Esophagus muscularis mucosa (tissue), 4 donors: ENCODE data around the gene NPFF. TPM values are rescaled to one million over a fixed set of nuclear protein-coding genes. Genes with fewer than 3 reads are reported as not detected.

ENCODE experiments used
- DNase-seq: peaks from one replicate; pipeline ENCODE4 v3.0.0-alpha.2; 2017; ENCODE audit errors: extremely low spot score
- H3K27ac ChIP-seq, 4 donors: fragments of 200-600 bp; sonication (generic); replicated peaks in 1 of 4; 1 replicate in 3 of 4; 2 replicates in 1 of 4; pipeline ENCODE4 v1.5.1; 2016 to 2019; ENCODE audit warnings: mild to moderate bottlenecking in 1 of 4
- H3K27me3 ChIP-seq, 4 donors: fragments of 200-600 bp; sonication (generic); one replicate each; pipeline versions ENCODE4 v1.5.1 to v1.6.0; 2016 to 2019
- H3K36me3 ChIP-seq, 4 donors: fragments of 200-600 bp; sonication (generic); one replicate each; pipeline ENCODE4 v1.5.1; 2016 to 2019
- H3K4me1 ChIP-seq, 4 donors: fragments of 200-600 bp; sonication (generic); one replicate each; pipeline ENCODE4 v1.5.1; 2016 to 2019
- H3K4me3 ChIP-seq, 4 donors: fragments of 200-600 bp; sonication (generic); 1 replicate in 2 of 4; 2 replicates in 2 of 4; pipeline ENCODE4 v1.5.1; 2016 to 2019; ENCODE audit warnings: mild to moderate bottlenecking in 4 of 4, moderate library complexity in 1 of 4
- H3K9me3 ChIP-seq, 4 donors: fragments of 200-600 bp; sonication (generic); 1 replicate in 3 of 4; 2 replicates in 1 of 4; pipeline ENCODE4 v1.5.1; 2016 to 2019
- EP300 ChIP-seq: sonication (generic); formaldehyde crosslinking; IDR thresholded peaks from one replicate; pipeline ENCODE4 v1.6.1; 2017; ENCODE audit warnings: antibody characterized with exemption
- POLR2A ChIP-seq: fragments of 450-650 bp; IDR thresholded peaks from one replicate; pipeline ENCODE4 v1.6.1; 2017; ENCODE audit warnings: antibody characterized with exemption, moderate library complexity, mild to moderate bottlenecking, low read depth
- POLR2AphosphoS5 ChIP-seq, 2 donors: sonication (generic); formaldehyde crosslinking; IDR thresholded peaks; one replicate each; pipeline ENCODE4 v1.6.1; 2017; ENCODE audit warnings: antibody characterized with exemption in 2 of 2
- WGBS: methylation state at CpG from one replicate; pipeline ENCODE4 v1.1.5; 2018; 5-methylcytosine and 5-hydroxymethylcytosine counted together
- intact Hi-C: fragments of 100-400 bp; cut with DNase I; formaldehyde crosslinking; loops from one replicate; pipeline ENCODE4 v1.15.1; 2023
- total RNA-seq, 4 donors: library from RNA; depleted of rRNA; stranded (reverse); fragments of >200 nt; gene quantifications; one replicate each; pipeline versions ENCODE4 v1.1.0 to v1.2.1, GENCODE V29; 2016
- TF ChIP-seq, protein P1 (sequence below), 3 experiments: fragments of 200-600 bp in 2 of 3; fragments of 450-650 bp in 1 of 3; sonication (generic) in 2 of 3; IDR thresholded peaks; one replicate each; pipeline ENCODE4 v1.5.1; 2017 to 2019; ENCODE audit warnings: antibody characterized with exemption in 3 of 3, mild to moderate bottlenecking in 2 of 3, moderate library complexity in 1 of 3

NPFF gene
- total RNA-seq, 4 donors from 2014 or later: not detected

DNA sequence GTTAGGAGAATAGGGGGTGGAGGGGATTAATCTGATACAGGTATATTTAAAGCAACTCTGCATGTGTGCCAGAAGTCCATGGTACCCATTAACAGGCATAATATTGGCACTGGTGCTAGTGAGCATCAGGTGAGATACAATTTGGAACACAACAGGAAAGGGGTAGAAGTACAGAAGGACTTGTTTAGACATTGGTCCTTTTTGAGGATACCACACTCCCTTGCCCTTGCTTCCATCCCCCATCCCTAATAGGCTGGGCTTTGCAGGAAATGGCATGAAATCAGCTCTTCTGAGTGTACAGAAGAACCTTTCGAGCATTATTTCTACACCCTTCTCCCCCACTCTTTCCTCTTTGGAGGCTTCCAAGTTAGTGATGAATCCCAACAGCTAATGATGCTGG, 39.0 kb downstream of the NPFF start:
- intact Hi-C loops: no loop called here
- Histone ChIP-seq H3K4me1 (peaks cover 42 to 80% (median 57%) of the 10 kb centered on the region in 4 donors), H3K36me3 (peaks cover 90 to 100% (median 100%) of the 10 kb centered on the region in 4 donors), H3K4me3 (no peak overlapping the region), H3K27ac (no peak overlapping the region), H3K9me3 (no peaks in the 10 kb centered on the region), H3K27me3 (no peaks in the 10 kb centered on the region)
- DNase-seq: no peak
- 59% methylated on average over 1 of the region's 1 CpG for WGBS
- TF ChIP-seq POLR2A: no peak
- TF ChIP-seq, protein P1, sequence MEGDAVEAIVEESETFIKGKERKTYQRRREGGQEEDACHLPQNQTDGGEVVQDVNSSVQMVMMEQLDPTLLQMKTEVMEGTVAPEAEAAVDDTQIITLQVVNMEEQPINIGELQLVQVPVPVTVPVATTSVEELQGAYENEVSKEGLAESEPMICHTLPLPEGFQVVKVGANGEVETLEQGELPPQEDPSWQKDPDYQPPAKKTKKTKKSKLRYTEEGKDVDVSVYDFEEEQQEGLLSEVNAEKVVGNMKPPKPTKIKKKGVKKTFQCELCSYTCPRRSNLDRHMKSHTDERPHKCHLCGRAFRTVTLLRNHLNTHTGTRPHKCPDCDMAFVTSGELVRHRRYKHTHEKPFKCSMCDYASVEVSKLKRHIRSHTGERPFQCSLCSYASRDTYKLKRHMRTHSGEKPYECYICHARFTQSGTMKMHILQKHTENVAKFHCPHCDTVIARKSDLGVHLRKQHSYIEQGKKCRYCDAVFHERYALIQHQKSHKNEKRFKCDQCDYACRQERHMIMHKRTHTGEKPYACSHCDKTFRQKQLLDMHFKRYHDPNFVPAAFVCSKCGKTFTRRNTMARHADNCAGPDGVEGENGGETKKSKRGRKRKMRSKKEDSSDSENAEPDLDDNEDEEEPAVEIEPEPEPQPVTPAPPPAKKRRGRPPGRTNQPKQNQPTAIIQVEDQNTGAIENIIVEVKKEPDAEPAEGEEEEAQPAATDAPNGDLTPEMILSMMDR (IDR thresholded peaks at IDR 0.05): no peak
- no peak for TF ChIP-seq POLR2AphosphoS5 (IDR thresholded peaks at IDR 0.05)
- TF ChIP-seq EP300: no peak

DNA sequence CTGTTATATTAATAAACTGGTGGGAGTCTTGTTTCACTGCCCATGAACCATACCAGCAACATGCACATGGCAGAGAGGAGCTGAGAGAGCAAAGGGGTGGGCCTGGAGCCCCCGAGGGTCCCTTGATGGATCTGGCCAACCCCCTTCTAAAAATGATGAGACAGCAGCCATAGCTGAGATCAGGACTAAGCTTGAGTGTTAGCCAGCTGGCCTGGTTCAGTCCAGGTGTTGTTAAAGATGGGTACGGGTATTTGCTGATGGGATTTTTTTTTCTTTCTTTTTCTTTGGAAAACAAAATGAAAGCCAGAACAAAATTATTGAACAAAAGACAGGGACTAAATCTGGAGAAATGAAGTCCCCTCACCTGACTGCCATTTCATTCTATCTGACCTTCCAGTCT, 39.4 kb downstream of the NPFF start:
- no peak for DNase-seq
- no peaks in the 10 kb centered on the region for H3K27me3 ChIP-seq
- intact Hi-C loops: no loop called here
- 69% methylated on average over 2 of the region's 2 CpGs for WGBS
- H3K9me3 ChIP-seq: no peaks in the 10 kb centered on the region
- H3K4me3 ChIP-seq: no peak overlapping the region
- H3K4me1 ChIP-seq: peaks cover 38 to 80% (median 57%) of the 10 kb centered on the region in 4 donors
- H3K36me3 ChIP-seq: peaks cover 90 to 100% (median 100%) of the 10 kb centered on the region in 4 donors
- H3K27ac ChIP-seq: no peak overlapping the region
- TF ChIP-seq POLR2AphosphoS5 (IDR thresholded peaks at IDR 0.05) (no peak), EP300 (no peak), POLR2A (no peak)
- TF ChIP-seq, protein P1 (IDR thresholded peaks at IDR 0.05): no peak

DNA sequence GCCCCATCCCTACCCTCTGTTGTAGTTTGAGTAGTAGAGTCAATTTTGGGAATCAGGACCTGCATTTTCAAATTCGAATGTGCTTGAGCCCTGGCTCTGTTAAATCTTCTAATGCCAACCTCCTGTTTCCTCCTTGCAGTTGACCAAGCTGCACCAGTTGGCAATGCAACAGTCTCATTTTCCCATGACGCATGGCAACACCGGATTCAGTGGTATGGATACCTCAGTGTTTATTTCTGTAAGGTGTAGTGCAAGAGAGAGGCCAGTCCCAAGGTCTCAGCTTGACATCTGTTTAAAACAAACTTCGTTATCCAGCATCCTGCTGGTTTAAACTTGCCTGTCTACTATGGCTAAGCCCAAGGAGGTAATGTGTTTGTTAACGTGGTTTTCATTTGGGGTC, 40.2 kb downstream of the NPFF start:
- intact Hi-C loops: no loop called here
- no peak for TF ChIP-seq POLR2AphosphoS5 (IDR thresholded peaks at IDR 0.05)
- TF ChIP-seq, protein P1 (IDR thresholded peaks at IDR 0.05): no peak
- no peak for TF ChIP-seq EP300
- TF ChIP-seq POLR2A: no peak
- Histone ChIP-seq H3K36me3 (peaks cover 94 to 100% (median 100%) of the 10 kb centered on the region in 4 donors), H3K4me3 (no peak overlapping the region), H3K27ac (peak overlapping the region in 1 of 4 donors; percentile 10), H3K27me3 (no peaks in the 10 kb centered on the region), H3K9me3 (no peaks in the 10 kb centered on the region), H3K4me1 (peaks cover 30 to 80% (median 56%) of the 10 kb centered on the region in 4 donors)
- 52% methylated on average over 5 of the region's 5 CpGs for WGBS
- DNase-seq: no peak

DNA sequence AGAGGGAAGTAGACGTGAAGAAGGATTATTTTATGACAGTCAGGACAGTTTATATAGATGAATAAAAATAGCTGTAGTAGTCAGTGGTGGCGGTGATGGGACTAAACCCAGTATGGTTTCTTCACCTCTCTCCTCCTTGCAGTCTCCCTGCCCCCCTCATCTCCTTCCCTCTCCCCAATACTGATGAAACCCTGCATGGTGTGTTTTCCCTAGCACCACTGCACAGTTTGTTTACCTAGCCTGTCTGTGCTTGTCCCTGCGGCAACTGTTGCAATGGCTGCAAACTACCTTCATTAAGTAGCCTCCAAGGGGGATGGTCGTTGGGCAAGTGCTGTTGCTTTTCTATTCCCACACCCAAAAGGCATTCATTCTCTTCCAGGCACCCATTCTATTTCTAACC, 40.6 kb downstream of the NPFF start:
- Histone ChIP-seq H3K27ac (peak overlapping the region in 2 of 4 donors; percentile 10 to 36), H3K4me1 (peaks cover 29 to 80% (median 57%) of the 10 kb centered on the region in 4 donors), H3K4me3 (no peak overlapping the region), H3K27me3 (no peaks in the 10 kb centered on the region), H3K9me3 (no peaks in the 10 kb centered on the region), H3K36me3 (peaks cover 98 to 100% (median 100%) of the 10 kb centered on the region in 4 donors)
- DNase-seq: no peak
- intact Hi-C loops: no loop called here
- no peak for TF ChIP-seq POLR2A
- TF ChIP-seq POLR2AphosphoS5 (IDR thresholded peaks at IDR 0.05): no peak
- no peak for TF ChIP-seq EP300
- TF ChIP-seq, protein P1 (IDR thresholded peaks at IDR 0.05): no peak
- WGBS: 37% methylated on average over 4 of the region's 4 CpGs

DNA sequence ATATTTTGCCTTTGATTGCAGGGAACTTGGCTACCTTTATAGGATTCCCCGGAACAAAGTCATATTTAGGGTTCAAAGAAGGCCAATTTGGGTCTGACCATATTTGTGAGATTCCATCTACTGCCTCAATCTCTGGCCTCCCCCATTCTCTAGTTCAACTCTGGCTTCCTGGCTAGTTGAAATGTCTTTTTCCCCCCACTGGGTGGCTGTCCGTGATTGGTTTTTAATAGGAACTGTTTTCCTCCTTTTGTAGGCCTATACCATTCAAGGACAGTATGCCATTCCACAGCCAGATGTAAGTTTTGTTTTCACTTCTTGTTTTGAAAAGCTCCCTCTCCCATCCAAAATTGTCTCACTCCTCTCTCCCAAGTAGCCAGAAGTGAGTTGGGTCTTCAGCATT, 41.6 kb downstream of the NPFF start:
- Histone ChIP-seq H3K27me3 (no peaks in the 10 kb centered on the region), H3K4me1 (peaks cover 39 to 82% (median 61%) of the 10 kb centered on the region in 4 donors), H3K27ac (peak overlapping the region in 3 of 4 donors; percentile 17 to 39 (median 36)), H3K36me3 (peaks cover 96 to 100% (median 100%) of the 10 kb centered on the region in 4 donors), H3K9me3 (no peaks in the 10 kb centered on the region), H3K4me3 (no peak overlapping the region)
- WGBS: 41% methylated on average over 2 of the region's 2 CpGs
- intact Hi-C loops: no loop called here
- no peak for DNase-seq
- TF ChIP-seq, protein P1 (IDR thresholded peaks at IDR 0.05): no peak
- no peak for TF ChIP-seq POLR2A
- no peak for TF ChIP-seq POLR2AphosphoS5 (IDR thresholded peaks at IDR 0.05)
- TF ChIP-seq EP300: no peak
